NT2/D1 (cell line): ENCODE measurements around the gene SOX5.
A peak's percentile ranks its signal among the peaks of the same experiment; 100 is the strongest.

ENCODE experiments used
- DNase-seq: peaks from one replicate; pipeline ENCODE4 v3.0.0-alpha.2; 2011; ENCODE audit warnings: low read depth, low spot score
- H3K27me3 ChIP-seq: 2 replicates; pipeline ENCODE4 v1.6.0; 2011; ENCODE audit warnings: mild to moderate bottlenecking; ENCODE audit not compliant: insufficient read length, insufficient read depth
- H3K36me3 ChIP-seq: 2 replicates; pipeline ENCODE4 v1.6.1; 2011; ENCODE audit warnings: mild to moderate bottlenecking, low read length, mixed read lengths; ENCODE audit not compliant: insufficient read depth, insufficient read length
- H3K4me1 ChIP-seq: 2 replicates; pipeline ENCODE4 v1.5.1; 2011; ENCODE audit not compliant: insufficient read depth, insufficient read length
- H3K4me3 ChIP-seq: 2 replicates; pipeline ENCODE4 v1.5.1; 2011; ENCODE audit warnings: low read depth; ENCODE audit not compliant: insufficient read length
- H3K9ac ChIP-seq: 2 replicates; pipeline ENCODE4 v1.6.0; 2011; ENCODE audit warnings: low read depth; ENCODE audit not compliant: insufficient read length
- H3K9me3 ChIP-seq: 2 replicates; pipeline ENCODE4 v1.5.1; 2011; ENCODE audit warnings: mild to moderate bottlenecking, low read length; ENCODE audit not compliant: insufficient read depth
- SUZ12 ChIP-seq: IDR thresholded peaks from 2 replicates; pipeline ENCODE4 v1.6.1; 2011; ENCODE audit not compliant: insufficient read length, insufficient read depth; ENCODE audit errors: extremely low read depth
- YY1 ChIP-seq: IDR thresholded peaks from 2 replicates; pipeline ENCODE4 v1.6.1; 2011; ENCODE audit not compliant: insufficient read length, insufficient read depth
- ZNF274 ChIP-seq: IDR thresholded peaks from 2 replicates; pipeline ENCODE4 v1.6.1; 2011; ENCODE audit warnings: mild to moderate bottlenecking, low read depth, low read length

SOX5 gene

DNA sequence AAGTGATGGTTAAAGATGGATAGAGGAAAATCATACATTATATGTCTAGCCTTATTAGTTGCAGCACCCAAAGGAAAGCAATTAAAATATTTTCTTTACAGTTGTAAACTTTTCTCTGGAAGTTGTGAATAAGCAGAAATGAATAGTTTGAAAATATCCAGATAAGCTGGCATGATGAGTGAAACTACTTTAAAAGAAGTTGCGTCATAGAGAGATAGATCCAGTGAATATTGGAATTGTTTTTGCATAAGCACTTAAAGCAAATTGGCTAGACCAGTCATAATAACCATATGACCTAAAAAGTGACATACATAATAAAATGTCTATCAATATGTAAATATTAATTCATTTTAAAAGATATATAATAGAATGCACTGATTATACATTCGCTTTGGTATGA is 132.1 kb downstream of the SOX5 start:
- H3K9ac ChIP-seq, result no peak overlapping the region
- H3K4me3 ChIP-seq, result no peak overlapping the region
- no peaks in the 10 kb centered on the region for H3K9me3 ChIP-seq
- no peak for TF ChIP-seq SUZ12
- no peak for TF ChIP-seq YY1
- TF ChIP-seq ZNF274, result no peak
- H3K36me3 ChIP-seq, result no peaks in the 10 kb centered on the region
- H3K27me3 ChIP-seq, result no peaks in the 10 kb centered on the region
- H3K4me1 ChIP-seq, result no peaks in the 10 kb centered on the region
- DNase-seq, result no peak

DNA sequence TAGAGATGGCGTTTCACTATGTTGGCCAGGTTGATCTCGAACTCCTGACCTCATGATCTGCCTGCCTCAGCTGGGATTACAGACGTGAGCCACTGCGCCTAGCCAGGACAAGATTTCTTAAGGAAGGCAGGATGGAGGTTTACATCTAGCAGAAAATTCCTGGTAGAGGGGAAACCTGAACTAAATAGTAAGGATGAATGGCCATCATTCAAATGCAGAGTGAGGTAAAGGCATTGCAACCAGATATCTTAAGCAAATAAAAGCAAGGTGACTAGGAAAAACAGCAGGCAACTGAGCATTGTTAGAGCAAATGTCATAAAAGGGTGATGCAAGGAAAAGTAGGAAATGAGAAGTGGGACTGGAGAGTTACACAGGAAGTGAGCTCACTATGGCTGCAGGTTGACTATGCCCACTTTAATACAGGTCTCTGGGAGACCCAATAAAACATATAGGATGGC is 133.0 kb downstream of the SOX5 start:
- Histone ChIP-seq H3K4me3 (no peak overlapping the region), H3K4me1 (no peaks in the 10 kb centered on the region), H3K9me3 (no peaks in the 10 kb centered on the region), H3K9ac (no peak overlapping the region), H3K36me3 (no peaks in the 10 kb centered on the region), H3K27me3 (no peaks in the 10 kb centered on the region)
- TF ChIP-seq ZNF274, result no peak
- TF ChIP-seq SUZ12, result no peak
- no peak for TF ChIP-seq YY1
- peak; percentile 77 for DNase-seq

DNA sequence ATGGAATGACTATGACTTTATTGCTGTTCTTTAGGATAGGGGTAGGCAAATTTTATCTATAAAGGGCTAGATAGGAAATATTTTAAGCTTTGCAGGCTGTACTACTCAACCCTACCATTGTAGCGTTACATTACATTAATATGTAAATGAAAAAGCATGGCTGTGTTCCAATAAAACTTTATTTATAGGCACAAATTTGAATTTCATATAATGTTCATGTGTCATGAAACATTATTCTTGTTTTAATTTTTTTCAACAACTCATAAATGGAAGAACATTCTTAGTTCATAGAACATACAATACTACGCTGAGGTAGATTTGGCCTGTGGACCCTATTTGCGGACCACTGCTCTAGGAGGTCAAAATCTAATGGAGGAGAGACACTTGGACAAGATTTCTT is 133.7 kb downstream of the SOX5 start:
- no peak for TF ChIP-seq YY1
- no peak for TF ChIP-seq SUZ12
- TF ChIP-seq ZNF274, result no peak
- Histone ChIP-seq H3K9ac (no peak overlapping the region), H3K4me3 (no peak overlapping the region), H3K9me3 (no peaks in the 10 kb centered on the region), H3K27me3 (no peaks in the 10 kb centered on the region), H3K36me3 (no peaks in the 10 kb centered on the region), H3K4me1 (no peaks in the 10 kb centered on the region)
- no peak for DNase-seq

DNA sequence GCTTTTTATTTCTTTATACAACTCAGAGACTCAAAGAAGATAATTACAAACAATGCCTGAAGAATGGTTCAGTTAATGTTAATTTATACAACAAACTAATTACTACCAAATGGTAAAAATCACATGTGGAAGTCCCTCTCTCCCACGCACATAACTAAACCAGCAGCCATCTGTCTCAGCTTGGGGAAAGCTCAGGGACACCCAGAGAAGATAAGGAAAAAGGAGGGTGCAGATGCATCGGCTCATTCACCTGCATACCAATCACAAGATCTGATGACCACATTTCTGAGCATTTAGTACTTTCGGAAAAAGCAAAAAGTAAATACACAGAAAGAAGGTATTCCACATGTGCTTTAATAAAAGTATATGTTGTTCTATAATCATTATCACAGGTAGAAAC is 136.3 kb downstream of the SOX5 start:
- no peaks in the 10 kb centered on the region for H3K27me3 ChIP-seq
- TF ChIP-seq SUZ12 (no peak), YY1 (no peak), ZNF274 (no peak)
- DNase-seq, result no peak
- no peak overlapping the region for H3K4me3 ChIP-seq
- H3K36me3 ChIP-seq, result no peaks in the 10 kb centered on the region
- H3K9ac ChIP-seq, result no peak overlapping the region
- no peaks in the 10 kb centered on the region for H3K9me3 ChIP-seq
- H3K4me1 ChIP-seq, result no peaks in the 10 kb centered on the region

DNA sequence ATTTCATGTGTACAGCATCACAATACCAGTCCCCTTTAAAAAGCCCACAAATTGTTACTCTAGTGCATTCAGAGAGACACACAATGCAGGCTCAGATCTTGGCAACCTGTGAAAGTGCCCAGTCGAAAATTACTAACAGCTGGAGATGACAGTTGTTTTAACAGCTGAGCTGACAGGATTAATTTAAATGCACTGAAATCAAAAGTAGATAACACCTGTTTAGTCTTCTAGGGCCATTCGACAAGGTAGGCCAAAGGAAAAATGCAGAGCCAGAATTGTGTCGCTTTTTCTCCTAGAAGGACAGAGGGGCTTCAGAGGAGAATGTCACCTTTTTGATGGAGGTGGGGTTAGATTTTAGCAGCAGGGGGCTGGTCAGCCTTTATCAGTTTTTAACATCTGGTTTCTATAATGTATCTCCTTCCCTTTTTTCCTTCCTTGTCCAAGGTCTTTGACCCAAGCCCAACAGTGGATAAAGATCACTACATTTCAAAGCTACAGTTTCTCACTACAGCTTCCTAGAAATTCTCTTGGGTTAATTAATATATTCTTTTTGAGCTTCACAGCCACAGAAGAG is 139.1 kb downstream of the SOX5 start:
- Histone ChIP-seq H3K9ac (no peak overlapping the region), H3K9me3 (no peaks in the 10 kb centered on the region), H3K36me3 (no peaks in the 10 kb centered on the region), H3K27me3 (no peaks in the 10 kb centered on the region), H3K4me1 (no peaks in the 10 kb centered on the region), H3K4me3 (no peak overlapping the region)
- no peak for DNase-seq
- TF ChIP-seq YY1, result no peak

DNA sequence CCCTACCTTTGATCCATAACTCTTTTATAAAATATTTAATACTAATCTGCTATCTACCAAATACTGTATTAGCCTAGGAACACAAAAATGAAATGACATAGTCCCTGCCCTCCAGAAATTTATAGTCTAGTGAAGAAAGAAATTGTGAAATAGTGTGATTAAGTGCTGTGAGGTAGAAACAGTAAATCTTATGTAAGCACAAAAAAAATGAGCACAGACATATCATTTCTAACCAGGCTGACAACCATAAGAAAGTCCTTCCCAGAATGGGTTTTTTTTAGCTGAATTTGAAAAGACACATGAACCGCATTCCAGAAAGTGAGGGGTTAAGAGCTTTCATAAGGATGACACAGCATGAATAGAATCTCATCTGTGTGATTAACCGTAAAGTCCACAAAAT is 145.9 kb downstream of the SOX5 start:
- TF ChIP-seq YY1, result no peak
- no peak for TF ChIP-seq ZNF274
- TF ChIP-seq SUZ12, result no peak
- no peak for DNase-seq
- no peaks in the 10 kb centered on the region for H3K9me3 ChIP-seq
- no peak overlapping the region for H3K4me3 ChIP-seq
- no peaks in the 10 kb centered on the region for H3K36me3 ChIP-seq
- H3K9ac ChIP-seq, result no peak overlapping the region
- no peaks in the 10 kb centered on the region for H3K4me1 ChIP-seq
- H3K27me3 ChIP-seq, result no peaks in the 10 kb centered on the region

DNA sequence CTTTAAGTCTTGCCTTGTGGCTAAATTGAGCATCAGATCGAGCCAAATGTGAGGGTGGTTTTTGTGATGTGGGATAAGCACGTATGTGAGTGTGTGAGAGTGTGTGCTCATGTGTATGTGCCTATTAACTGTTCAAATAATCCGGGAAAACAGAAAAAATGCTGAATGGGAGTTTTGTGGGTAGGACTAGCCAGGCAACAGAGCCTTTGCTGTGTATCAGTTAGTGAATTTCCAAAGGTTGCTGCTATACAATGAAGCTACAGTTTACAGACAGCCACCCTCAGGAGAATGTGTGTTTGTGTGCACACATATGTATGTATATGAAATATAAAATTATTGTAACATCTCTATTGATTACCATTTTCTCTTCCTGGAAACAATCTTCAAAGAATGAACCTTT is 154.0 kb downstream of the SOX5 start:
- DNase-seq, result no peak
- Histone ChIP-seq H3K9ac (no peak overlapping the region), H3K36me3 (no peaks in the 10 kb centered on the region), H3K4me1 (no peaks in the 10 kb centered on the region), H3K9me3 (no peaks in the 10 kb centered on the region), H3K27me3 (no peaks in the 10 kb centered on the region), H3K4me3 (no peak overlapping the region)
- TF ChIP-seq YY1, result no peak
- no peak for TF ChIP-seq ZNF274
- TF ChIP-seq SUZ12, result no peak
